Astrocyte (in vitro differentiated cells and primary cell): Measurements from ENCODE around the gene MB.

Experiments used
- EZH2 ChIP-seq: IDR thresholded peaks from 2 replicates; pipeline ENCODE4 v1.6.1; 2012; ENCODE audit warnings: mild to moderate bottlenecking, low read length, inconsistent platforms; ENCODE audit not compliant: insufficient read depth
- TF ChIP-seq, protein P1 (sequence below): IDR thresholded peaks from 2 replicates; pipeline ENCODE4 v1.5.1; 2011; ENCODE audit warnings: low read depth, mild to moderate bottlenecking, inconsistent platforms, low read length, moderate library complexity; ENCODE audit not compliant: insufficient read depth

DNA sequence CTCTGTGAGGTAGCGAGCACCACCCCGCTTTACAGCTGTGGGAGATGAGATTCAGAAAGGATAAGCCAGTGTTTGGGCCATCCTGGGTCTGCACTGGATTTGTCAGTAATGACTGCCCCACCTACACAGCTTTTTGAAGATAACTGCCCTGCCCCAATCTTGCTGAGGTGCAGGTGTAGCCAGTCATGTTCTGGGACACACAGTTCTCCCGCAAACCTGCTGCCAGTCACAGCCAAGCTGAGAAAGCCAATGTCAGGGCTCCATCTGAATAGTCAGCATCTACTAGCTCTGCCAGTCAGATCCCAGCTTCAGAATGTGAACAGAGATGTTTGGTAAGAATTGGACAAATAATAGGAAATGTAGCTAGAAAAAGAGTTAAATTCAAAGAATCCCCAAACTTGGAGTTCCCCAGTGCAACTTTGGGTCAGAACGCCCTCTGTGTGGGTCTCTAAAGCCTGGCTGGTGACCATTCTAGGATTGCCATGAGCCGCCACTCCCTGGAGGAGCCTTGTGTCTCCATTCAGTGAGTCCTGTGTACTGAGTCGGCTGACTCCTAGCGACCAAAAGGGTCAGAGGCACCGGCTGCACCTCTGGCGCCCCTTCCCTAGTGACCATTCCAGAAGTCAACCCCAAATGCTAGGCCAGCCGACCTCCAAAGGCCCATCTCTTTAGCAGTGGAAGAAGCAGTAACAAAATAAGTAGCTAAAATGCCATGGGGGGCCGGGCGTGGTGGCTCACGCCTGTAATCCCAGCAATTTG, 2.4 kb upstream of the MB start:
- TF ChIP-seq EZH2: no peak
- TF ChIP-seq, protein P1, sequence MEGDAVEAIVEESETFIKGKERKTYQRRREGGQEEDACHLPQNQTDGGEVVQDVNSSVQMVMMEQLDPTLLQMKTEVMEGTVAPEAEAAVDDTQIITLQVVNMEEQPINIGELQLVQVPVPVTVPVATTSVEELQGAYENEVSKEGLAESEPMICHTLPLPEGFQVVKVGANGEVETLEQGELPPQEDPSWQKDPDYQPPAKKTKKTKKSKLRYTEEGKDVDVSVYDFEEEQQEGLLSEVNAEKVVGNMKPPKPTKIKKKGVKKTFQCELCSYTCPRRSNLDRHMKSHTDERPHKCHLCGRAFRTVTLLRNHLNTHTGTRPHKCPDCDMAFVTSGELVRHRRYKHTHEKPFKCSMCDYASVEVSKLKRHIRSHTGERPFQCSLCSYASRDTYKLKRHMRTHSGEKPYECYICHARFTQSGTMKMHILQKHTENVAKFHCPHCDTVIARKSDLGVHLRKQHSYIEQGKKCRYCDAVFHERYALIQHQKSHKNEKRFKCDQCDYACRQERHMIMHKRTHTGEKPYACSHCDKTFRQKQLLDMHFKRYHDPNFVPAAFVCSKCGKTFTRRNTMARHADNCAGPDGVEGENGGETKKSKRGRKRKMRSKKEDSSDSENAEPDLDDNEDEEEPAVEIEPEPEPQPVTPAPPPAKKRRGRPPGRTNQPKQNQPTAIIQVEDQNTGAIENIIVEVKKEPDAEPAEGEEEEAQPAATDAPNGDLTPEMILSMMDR: no peak
